ENCODE data around the gene CREB3L2. TPM values are rescaled to one million over a fixed set of nuclear protein-coding genes. Genes with fewer than 3 reads are reported as not detected.

CREB3L2 gene
- total RNA-seq, 2 experiments from 2014 or later, result 22.7 to 79.0 TPM

- BruUV-seq (replicated peaks), result no TSS peak
- Histone ChIP-seq H2AFZ (ENCODE audit: low read length) (no peak overlapping the region), H3K4me3 (ENCODE audit: low read depth, low read length, poor library complexity, severe bottlenecking) (no peak overlapping the region), H3K9me3 (ENCODE audit: low read length) (no peaks in the 10 kb centered on the region), H3K9me2 (ENCODE audit: insufficient read depth, low read length) (no peaks in the 10 kb centered on the region), H3K36me3 (ENCODE audit: insufficient read depth, low read length) (peaks cover 20% of the 10 kb centered on the region), H3K79me2 (ENCODE audit: insufficient read depth, low read depth, low read length) (no peaks in the 10 kb centered on the region), H4K20me1 (ENCODE audit: insufficient read depth, low read length) (no peaks in the 10 kb centered on the region), H3K4me2 (ENCODE audit: low read length) (no peak overlapping the region), H3K27ac (ENCODE audit: low read depth, low read length, poor library complexity, severe bottlenecking) (no peak overlapping the region), H3K4me1 (ENCODE audit: insufficient read depth, low read length, poor library complexity, severe bottlenecking) (no peaks in the 10 kb centered on the region)
- TF ChIP-seq, protein P1, sequence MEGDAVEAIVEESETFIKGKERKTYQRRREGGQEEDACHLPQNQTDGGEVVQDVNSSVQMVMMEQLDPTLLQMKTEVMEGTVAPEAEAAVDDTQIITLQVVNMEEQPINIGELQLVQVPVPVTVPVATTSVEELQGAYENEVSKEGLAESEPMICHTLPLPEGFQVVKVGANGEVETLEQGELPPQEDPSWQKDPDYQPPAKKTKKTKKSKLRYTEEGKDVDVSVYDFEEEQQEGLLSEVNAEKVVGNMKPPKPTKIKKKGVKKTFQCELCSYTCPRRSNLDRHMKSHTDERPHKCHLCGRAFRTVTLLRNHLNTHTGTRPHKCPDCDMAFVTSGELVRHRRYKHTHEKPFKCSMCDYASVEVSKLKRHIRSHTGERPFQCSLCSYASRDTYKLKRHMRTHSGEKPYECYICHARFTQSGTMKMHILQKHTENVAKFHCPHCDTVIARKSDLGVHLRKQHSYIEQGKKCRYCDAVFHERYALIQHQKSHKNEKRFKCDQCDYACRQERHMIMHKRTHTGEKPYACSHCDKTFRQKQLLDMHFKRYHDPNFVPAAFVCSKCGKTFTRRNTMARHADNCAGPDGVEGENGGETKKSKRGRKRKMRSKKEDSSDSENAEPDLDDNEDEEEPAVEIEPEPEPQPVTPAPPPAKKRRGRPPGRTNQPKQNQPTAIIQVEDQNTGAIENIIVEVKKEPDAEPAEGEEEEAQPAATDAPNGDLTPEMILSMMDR (conservative IDR thresholded peaks at IDR 0.05; ENCODE audit: low read length), result no peak
- no peak for TF ChIP-seq EZH2phosphoT487 (IDR thresholded peaks at IDR 0.05; ENCODE audit: borderline replicate concordance, low read depth, low read length)
- DNase-seq (ENCODE audit: low spot score), result no peak
- CTCF ChIA-PET (ENCODE audit: unreplicated experiment), result no interaction called here
- POLR2A ChIA-PET, result interaction anchor here (1.2 to 1.5 kb wide), 2 partner anchors 14 to 82 kb away, joined by 3 to 4 read pairs; no protein-coding TSS in a partner anchor
- intact Hi-C loops (cut with micrococcal nuclease; ENCODE audit: unreplicated experiment), result no loop called here
These were observed 76.1 kb downstream of the CREB3L2 start for GRCh38 chr7:137925754-137926153.

GRCh38 chr7:137925091-137925490, 76.8 kb downstream of the CREB3L2 start:
- no peaks in the 10 kb centered on the region for H3K9me2 ChIP-seq (ENCODE audit: insufficient read depth, low read length)
- peaks cover 25% of the 10 kb centered on the region for H3K36me3 ChIP-seq (ENCODE audit: insufficient read depth, low read length)
- ChIA-PET CTCF (ENCODE audit: unreplicated experiment) (no interaction called here), POLR2A (interaction anchor here (0.6 to 1.5 kb wide), 5 partner anchors 13 to 111 kb away, joined by 3 to 5 read pairs (median 3); no protein-coding TSS in a partner anchor)
- intact Hi-C loops (cut with micrococcal nuclease; ENCODE audit: unreplicated experiment), result no loop called here
- no peaks in the 10 kb centered on the region for H3K79me2 ChIP-seq (ENCODE audit: insufficient read depth, low read depth, low read length)
- H3K27ac ChIP-seq (ENCODE audit: low read depth, low read length, poor library complexity, severe bottlenecking), result no peak overlapping the region
- H4K20me1 ChIP-seq (ENCODE audit: insufficient read depth, low read length), result no peaks in the 10 kb centered on the region
- no peak for TF ChIP-seq EZH2phosphoT487 (IDR thresholded peaks at IDR 0.05; ENCODE audit: borderline replicate concordance, low read depth, low read length)
- TF ChIP-seq, protein P1 (conservative IDR thresholded peaks at IDR 0.05; ENCODE audit: low read length), result no peak
- BruUV-seq (replicated peaks), result no TSS peak
- no peak overlapping the region for H2AFZ ChIP-seq (ENCODE audit: low read length)
- no peaks in the 10 kb centered on the region for H3K9me3 ChIP-seq (ENCODE audit: low read length)
- no peak overlapping the region for H3K4me3 ChIP-seq (ENCODE audit: low read depth, low read length, poor library complexity, severe bottlenecking)
- H3K4me1 ChIP-seq (ENCODE audit: insufficient read depth, low read length, poor library complexity, severe bottlenecking), result no peaks in the 10 kb centered on the region
- DNase-seq (ENCODE audit: low spot score), result no peak
- no peak overlapping the region for H3K4me2 ChIP-seq (ENCODE audit: low read length)

DNA sequence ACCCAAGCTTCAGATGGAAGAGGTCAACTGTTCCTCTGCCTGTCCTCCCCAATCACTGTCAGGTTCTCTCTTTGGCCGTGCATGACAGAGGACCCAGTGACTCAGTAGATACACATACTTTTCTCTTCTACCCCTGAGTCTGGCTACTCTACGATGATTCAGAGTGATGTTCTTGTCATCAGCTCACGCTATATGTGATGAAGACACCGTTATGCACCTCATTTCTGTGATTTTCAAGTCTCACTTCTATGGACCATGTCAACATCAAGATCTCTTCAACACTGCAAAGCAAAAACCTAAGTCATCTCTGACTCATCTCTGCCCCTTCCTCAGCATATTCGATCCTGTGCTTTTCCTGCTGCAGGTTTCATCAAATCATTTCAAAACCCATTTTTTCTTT, 78.5 kb downstream of the CREB3L2 start:
- CTCF ChIA-PET (ENCODE audit: unreplicated experiment), result no interaction called here
- no TSS peak for BruUV-seq (replicated peaks)
- H3K79me2 ChIP-seq (ENCODE audit: insufficient read depth, low read depth, low read length), result no peaks in the 10 kb centered on the region; the same call in 1 of the 2 replicates
- no peak overlapping the region for H3K27ac ChIP-seq (ENCODE audit: low read depth, low read length, poor library complexity, severe bottlenecking)
- H3K9me3 ChIP-seq (ENCODE audit: low read length), result no peaks in the 10 kb centered on the region
- peaks cover 32% of the 10 kb centered on the region for H3K36me3 ChIP-seq (ENCODE audit: insufficient read depth, low read length)
- no peak overlapping the region for H3K4me3 ChIP-seq (ENCODE audit: low read depth, low read length, poor library complexity, severe bottlenecking)
- POLR2A ChIA-PET, result interaction anchor here (1.5 kb wide), 1 partner anchor 19 kb away, joined by 4 read pairs; no protein-coding TSS in a partner anchor
- intact Hi-C loops (cut with micrococcal nuclease; ENCODE audit: unreplicated experiment), result no loop called here
- H3K4me1 ChIP-seq (ENCODE audit: insufficient read depth, low read length, poor library complexity, severe bottlenecking), result no peaks in the 10 kb centered on the region
- no peaks in the 10 kb centered on the region for H4K20me1 ChIP-seq (ENCODE audit: insufficient read depth, low read length)
- H3K4me2 ChIP-seq (ENCODE audit: low read length), result no peak overlapping the region
- no peaks in the 10 kb centered on the region for H3K9me2 ChIP-seq (ENCODE audit: insufficient read depth, low read length)
- H2AFZ ChIP-seq (ENCODE audit: low read length), result no peak overlapping the region
- no peak for TF ChIP-seq EZH2phosphoT487 (IDR thresholded peaks at IDR 0.05; ENCODE audit: borderline replicate concordance, low read depth, low read length)
- TF ChIP-seq, protein P1 (conservative IDR thresholded peaks at IDR 0.05; ENCODE audit: low read length), result no peak
- DNase-seq (ENCODE audit: low spot score), result no peak

Data from OCI-LY7 (cell line).